Left colon (tissue), 2 donors: ENCODE results near the gene CISD1. TPM values are rescaled to one million over a fixed set of nuclear protein-coding genes. Genes with fewer than 3 reads are reported as not detected.
A peak's percentile ranks its signal among the peaks of the same experiment; 100 is the strongest.

Experiments
- ATAC-seq: fragments of 200-7000 bp; cut with Tn5 transposase; one replicate; pipeline ENCODE4 v1.9.1; 2020; ENCODE audit warnings: mild to moderate bottlenecking, moderate library complexity
- DNase-seq, 2 donors: peaks; one replicate each; pipeline ENCODE4 v3.0.0-alpha.2; 2020
- intact Hi-C, 2 donors: fragments of 100-400 bp; cut with DNase I in 1 of 2; cut with micrococcal nuclease in 1 of 2; formaldehyde crosslinking; loops; one replicate each; pipeline versions ENCODE4 v1.11.2 to v1.14.0; 2022; cut with DNase I, micrococcal nuclease
- total RNA-seq, 2 donors: library from RNA; stranded (reverse); fragmentation: NEBNext Ultra II Directional; extraction: Animal tissue kit (Norgen Biotek cat#: 25700); gene quantifications; one replicate each; pipeline ENCODE4 v1.2.1, GENCODE V29; 2021
- donor health status: DM: no; HTN: no; CAD: no.
- donor health status: DM: yes; HTN: yes; CAD: no.

Gene CISD1
- total RNA-seq, 2 donors from 2014 or later, result 46.4 to 50.2 TPM

DNA sequence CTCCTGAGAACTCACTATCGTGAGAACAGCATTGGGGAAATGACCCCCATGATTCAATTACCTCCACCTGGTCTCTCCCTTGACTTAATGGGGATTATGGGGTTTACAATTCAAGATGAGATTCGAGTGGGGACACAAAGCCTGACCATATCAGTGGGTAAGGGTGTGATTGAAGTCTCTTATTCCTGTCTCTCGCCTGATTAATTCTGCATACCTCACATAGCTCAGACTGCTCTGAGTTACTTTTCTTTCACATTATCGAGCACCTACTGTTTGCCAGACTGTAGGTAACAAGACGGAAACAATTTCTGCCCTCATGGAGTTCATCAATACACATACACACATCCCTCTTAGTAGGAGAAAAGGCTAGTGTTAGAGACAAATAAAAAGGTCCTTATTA lies 25.0 kb downstream of the CISD1 start:
- intact Hi-C loops, result loop anchor here in 1 of 2 donors (5.0 kb wide), 1 partner anchor 117 kb away; no protein-coding TSS in a partner anchor

DNA sequence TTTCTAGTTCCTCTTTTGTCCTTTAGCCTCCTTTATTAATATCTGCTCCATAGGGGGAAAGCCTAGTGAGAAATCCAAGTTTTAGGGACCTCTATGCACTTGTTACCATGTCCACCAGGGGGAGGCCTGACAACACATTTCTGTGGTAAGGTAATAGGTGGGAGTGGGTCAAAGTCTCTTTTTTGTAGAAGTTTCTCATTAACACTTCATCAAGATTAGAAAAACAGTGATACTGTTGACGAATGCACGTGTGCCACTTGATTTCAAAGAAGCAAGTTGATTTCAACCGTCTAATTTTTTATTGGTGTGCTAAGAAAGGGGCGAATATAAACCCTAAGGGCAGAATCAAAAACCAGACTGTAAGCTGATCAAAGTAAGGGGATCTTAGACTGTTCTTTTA lies 30.6 kb downstream of the CISD1 start:
- peak; percentile 42 for ATAC-seq
- intact Hi-C loops, result no loop called here

More for the DNA sequence above, 25.0 kb downstream of the CISD1 start:
- no peak for ATAC-seq
- no peak for DNase-seq

DNA sequence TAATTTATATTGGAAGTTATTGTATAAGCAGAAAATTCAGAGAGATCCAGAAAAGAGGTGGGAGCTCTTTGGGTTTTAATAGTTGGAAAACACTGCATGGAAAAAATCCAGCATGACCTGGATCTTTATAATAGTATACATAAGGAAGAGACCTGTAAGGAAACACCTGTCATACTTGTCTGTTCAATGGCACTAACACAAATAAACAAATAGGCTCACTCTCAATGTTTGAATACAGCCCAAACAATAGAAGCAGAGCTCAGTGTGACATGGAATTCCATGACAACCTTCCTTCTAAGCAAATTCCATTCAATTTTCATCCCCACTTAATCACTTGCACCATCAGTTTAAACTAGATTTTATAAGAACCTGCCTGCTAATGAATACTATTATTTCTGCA lies 31.7 kb downstream of the CISD1 start:
- no peak for DNase-seq
- ATAC-seq, result peak; percentile 14
- intact Hi-C loops, result no loop called here

More for the DNA sequence above, 30.6 kb downstream of the CISD1 start:
- DNase-seq, result peak; percentile 33 to 69

DNA sequence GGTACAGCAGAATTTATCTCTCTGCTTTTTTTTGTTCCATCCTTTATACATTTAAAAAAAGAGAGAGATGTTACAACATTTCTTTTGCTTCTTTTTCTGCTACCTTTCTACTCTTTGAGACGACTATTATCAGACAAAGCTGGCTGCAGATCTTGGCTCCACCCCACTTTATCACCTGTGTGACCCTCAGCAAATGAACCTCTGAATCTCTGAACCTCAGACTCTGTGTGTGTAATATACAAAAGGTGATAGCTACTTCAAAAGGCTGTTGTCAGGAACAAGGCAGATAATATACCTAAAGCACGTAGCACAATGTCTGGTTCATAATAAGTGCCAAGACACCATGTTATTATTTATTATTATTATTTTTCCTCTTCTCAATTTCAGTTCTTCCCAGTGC lies 33.3 kb downstream of the CISD1 start:
- peak; percentile 57 for ATAC-seq
- intact Hi-C loops, result no loop called here
- DNase-seq, result no peak

DNA sequence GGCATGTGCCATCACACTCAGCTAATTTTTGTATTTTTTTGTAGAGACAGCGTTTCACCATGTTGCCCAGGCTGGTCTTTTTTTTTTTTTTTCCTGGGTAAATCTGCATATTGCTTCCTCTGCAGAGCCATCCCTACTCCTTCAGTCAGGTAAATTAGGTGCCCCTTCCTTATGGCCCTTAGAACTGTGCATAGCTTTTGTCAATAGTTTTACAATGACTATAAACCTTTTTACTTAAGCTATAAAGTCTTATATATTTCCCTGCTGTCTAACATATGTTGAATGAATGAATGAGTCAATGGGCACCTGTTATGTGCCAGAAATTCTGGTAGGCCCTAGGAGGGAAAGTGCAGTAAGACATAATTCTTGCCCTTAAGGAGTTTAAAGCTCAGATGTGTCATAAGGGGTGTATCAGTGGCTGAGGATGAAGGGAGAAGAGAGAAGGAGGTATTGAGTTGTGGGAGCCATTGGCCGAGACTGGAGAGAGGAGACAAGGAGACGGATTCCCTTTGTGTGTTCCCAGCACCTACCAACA lies 35.2 kb downstream of the CISD1 start:
- no peak for DNase-seq
- peak; percentile 88 for ATAC-seq
- intact Hi-C loops, result no loop called here

DNA sequence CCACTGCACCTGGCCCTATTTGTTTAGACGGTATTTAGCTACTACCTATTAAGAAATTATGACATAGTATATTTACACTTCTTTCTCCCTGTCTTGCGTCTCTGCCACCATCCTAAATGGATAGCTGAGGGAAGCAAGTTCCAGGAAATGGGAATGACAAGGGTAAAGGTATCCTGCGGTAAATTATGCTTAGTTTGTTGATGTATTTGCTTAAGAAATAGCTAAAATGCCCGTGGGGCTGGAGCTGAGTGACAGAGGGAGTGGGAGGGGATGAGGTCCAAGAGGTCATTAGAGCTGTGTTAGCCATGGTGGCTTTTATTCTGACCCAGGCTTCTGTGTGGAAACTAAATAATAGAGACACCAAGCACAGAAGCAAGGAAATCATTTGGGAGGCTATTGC lies 36.9 kb downstream of the CISD1 start:
- intact Hi-C loops, result no loop called here
- ATAC-seq, result peak; percentile 19
- no peak for DNase-seq

DNA sequence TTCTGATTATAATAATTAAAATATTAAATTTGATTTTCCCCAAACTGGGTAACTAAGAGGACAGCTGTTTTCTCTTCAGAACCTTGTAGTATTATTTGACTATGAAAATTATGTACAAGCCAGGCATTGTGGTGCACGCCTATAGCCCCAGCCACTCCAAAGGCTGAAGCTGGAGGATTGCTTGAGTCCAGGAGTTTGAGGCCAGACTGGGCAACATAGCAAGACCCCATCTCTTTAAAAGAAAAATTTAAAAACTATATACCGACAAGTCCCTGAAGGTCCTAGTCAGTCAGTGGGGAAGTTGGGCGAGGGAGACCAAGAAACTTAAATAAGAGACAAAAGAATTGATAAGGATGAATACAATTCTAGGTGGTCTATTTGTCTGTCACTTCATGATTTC lies 38.7 kb downstream of the CISD1 start:
- no peak for DNase-seq
- intact Hi-C loops, result no loop called here

DNA sequence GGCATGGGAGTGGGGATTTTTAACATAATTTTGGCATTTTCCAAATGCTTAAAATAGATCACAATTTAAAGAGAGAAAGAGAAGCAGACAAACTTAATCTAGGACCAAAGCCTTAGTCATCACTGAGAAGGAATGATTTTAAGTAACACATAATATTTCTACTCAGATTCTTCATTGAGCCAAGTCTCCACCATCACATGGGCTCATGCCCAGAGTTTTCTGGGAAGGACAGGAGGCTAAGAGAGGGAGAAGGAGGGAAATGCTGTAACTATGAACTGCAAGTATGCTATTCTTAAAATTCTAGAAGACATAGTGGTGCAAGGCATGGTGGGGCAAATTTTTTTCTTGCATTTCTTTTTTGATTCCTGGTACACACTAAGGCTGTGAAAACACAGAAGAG lies 42.1 kb downstream of the CISD1 start:
- ATAC-seq (no peak), DNase-seq (no peak)
- intact Hi-C loops, result no loop called here

More for the DNA sequence above, 38.7 kb downstream of the CISD1 start:
- no peak for ATAC-seq

DNA sequence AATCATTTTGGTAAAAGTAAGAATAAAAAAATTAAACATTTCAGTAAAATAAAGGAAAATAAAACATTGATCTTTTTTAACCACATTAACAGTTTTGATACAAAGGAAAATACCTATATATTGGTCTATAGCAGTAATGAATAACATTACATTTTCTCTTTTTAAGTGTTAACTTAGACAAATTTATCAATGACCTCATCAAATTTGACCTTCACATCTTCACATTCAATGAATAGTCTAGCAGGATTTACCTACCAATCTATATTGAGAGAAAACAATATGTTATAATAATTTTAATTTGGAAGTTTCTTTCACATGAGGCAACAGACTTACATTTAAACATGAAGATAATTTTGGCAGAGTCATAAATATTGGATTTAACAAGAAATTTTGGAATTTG lies 47.9 kb downstream of the CISD1 start:
- ATAC-seq, result no peak
- intact Hi-C loops, result no loop called here
- DNase-seq, result no peak

DNA sequence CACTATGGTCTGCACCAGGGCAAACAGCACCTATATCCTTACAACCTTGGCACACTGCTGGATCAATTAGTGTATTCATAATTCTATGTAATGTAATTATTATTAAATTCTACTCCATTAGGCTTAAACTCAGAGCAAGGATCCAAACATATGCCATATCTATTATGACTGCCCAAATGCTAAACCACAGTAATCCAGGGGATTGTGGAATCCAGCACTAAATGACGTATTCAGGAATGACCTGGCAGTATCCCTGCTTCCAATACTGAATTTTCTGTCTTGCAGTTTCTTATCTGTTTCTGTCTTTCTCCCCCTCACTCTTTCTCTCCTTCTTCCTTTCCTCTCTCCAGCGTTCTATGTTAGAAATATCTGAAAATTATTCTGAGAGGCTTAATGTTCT lies 49.4 kb downstream of the CISD1 start:
- ATAC-seq (no peak), DNase-seq (no peak)
- intact Hi-C loops, result no loop called here

DNA sequence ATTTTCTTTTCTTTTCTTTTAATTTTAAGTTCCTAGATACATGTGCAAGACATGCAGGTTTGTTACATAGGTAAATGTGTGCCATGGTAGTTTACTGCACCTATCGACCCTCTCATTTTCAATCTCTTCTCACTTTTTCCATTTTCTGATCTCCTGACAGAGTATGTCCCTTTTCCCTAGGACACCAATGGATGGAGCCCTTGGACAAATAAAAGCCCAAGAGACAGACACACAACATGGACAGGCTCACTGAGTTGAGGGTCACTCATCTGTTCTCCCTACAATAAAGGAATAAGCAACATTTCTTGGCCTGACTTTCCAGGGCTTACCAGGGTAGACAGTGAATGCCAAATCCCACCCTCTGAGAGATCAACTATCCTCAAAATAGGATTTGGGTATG lies 50.6 kb downstream of the CISD1 start:
- no peak for ATAC-seq
- intact Hi-C loops, result no loop called here
- DNase-seq, result no peak

DNA sequence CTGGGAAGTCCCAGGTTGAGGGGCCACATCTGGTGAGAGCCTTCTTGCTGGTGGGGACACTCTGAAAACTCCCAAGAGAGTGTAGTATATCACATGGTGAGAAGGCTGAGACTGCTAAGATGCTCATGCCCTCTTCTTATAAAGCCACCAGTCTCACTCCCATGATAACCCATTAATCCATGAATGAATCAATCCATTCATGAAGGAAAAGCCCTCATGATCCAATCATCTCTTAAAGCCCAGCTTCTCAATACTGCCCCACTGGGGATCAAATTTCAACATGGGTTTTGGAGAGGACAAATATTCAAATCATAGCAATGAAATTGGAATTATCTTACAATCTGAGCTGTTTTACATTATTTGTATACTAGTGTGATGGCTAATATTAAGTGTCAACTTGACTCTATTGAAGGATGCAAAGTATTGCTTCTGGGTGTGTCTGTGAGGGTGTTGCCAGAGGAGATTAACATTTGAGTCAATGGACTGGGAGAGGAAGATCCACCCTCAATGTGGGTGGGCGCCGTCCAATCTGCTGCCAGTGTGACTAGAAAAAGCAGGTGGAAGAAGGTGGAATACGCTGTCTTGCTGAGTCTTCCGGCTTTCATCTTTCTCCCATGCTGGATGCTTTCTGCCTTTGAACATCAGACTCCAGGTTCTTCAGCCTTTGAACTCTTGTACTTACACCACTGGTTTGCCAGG lies 51.5 kb downstream of the CISD1 start:
- no peak for ATAC-seq
- intact Hi-C loops, result no loop called here
- DNase-seq, result no peak

DNA sequence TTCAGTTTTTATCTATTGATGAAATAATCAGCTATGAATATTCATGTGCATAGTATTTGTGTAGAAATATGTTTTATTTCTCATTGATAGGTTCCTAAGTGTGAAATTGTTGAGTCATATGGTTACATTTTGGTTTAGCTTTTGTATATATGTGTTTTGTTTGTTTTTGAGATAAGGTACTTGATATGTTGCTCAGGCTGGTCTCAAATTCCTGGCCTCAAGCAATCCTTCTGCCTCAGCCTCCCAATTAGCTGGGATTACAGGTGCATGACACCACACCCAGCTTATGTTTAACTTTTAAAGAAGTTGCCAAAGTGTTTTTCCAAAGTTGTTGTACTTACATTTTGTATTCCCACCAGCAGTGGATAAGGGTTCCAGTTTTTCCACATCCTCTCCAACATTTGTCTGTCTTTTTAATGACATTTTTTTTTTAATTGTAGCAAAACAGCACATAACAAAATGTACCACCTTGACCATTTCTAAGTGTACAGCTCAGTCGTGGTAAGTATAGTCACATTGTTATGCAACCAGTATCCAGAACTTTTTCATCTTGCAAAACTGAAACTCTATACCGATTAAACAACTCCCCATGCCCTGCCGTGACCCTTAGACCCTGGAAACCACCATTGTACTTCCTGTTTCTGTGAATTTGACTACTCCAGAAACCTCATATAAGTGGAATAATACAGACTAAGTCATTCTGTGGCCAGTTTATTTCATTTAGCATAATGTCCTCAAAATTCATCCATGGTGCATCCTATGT lies 53.3 kb downstream of the CISD1 start:
- intact Hi-C loops, result no loop called here
- DNase-seq (peak in 1 of 2 donors; percentile 55), ATAC-seq (peak; percentile 93)

DNA sequence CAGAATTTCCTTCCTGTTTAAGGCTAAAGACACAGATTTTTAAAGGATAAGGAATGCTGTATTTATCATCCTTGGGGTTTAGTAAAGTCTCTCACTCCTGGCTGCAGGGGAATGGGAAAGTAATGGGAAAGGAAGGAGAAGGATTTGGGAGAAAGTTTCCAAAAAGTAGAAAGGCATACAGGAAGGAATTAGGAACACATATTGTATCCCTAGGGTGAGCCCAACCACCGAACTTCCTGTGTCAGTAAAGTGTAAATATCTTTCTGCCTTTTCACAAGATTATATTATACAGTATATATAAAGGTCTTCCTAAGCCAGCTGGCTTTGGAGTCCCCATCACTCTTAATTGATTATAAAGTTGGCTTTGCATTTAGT lies 53.9 kb downstream of the CISD1 start:
- peak; percentile 49 for ATAC-seq
- intact Hi-C loops, result no loop called here

DNA sequence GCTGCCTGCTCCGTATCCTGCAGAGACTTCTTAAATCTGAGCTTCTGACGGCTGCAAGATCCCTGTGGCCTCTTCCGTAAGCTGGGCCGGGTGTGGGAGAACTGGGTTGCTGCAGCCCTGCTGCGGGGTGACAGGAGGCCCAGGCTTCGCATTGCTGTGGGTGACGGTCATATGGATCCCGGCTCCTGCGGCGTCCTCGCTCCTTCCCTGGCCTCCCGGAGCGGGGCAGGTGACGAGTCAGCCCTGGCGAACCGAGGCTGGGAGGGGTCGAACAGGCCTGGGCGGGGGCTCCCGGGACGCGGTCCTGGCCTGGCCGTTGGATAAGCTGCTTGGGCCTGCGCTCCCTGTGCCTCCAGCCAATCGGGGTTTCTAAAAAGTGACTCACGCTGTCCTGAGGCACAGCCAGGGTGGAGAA lies 58.0 kb downstream of the CISD1 start:
- DNase-seq (no peak), ATAC-seq (no peak)
- intact Hi-C loops, result no loop called here

More for the DNA sequence above, 53.9 kb downstream of the CISD1 start:
- DNase-seq, result no peak

DNA sequence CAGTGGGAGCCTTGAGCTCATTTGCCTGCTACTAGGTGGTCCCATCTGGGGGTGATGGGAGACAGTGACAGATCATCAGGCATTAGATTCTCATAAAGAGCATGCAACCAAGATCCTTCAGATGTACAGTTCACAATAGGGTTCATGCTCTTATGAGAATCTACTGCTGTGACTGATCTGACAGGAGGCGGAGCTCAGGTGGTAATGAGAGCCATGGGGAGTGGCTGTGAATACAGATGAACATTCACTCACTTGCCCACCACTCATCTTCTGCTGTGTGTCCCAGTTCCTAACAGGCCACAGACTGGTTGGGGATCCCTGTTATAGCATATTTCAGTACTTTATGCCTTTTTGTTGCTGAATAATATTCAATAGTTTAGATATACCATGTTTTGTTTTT lies 59.3 kb downstream of the CISD1 start:
- no peak for ATAC-seq
- no peak for DNase-seq
- intact Hi-C loops, result no loop called here

DNA sequence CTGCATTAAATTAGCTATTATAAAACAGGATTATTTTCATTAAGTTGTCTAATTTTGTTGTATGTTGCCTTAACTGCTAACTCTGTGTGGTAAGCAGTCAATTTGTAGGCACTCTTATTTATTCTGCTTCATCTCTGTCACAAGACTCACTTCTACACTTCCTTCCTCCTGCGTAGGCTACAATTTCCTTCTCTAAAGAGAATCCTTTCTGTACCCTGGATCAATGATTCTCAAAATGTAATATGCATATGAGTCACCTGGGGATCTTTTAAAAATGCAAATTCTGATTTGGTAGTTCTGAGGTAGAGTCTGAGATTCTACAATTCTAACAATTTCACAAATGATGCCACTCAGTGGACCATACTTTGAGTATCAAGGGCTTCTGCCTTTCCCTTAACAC lies 61.5 kb downstream of the CISD1 start:
- ATAC-seq (no peak), DNase-seq (no peak)
- intact Hi-C loops, result no loop called here

DNA sequence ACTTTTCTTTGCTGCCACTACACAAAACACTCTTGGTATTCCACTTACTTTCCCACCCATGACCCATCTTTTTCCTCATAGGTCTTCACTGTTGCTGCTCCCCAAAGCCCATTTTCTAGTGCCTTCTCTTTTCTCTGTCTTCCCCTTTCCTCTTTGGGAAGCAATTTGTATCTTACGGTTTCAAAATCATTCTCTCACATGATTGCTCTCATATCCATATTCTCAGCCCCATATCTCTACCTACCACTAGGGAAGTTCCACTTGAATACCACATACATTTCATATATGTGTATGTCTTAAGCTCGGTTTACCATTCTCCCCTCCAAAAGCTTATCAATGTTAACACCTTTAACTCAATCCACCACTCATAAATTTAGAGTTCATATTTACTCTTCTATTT lies 62.7 kb downstream of the CISD1 start:
- ATAC-seq (no peak), DNase-seq (no peak)
- intact Hi-C loops, result no loop called here

DNA sequence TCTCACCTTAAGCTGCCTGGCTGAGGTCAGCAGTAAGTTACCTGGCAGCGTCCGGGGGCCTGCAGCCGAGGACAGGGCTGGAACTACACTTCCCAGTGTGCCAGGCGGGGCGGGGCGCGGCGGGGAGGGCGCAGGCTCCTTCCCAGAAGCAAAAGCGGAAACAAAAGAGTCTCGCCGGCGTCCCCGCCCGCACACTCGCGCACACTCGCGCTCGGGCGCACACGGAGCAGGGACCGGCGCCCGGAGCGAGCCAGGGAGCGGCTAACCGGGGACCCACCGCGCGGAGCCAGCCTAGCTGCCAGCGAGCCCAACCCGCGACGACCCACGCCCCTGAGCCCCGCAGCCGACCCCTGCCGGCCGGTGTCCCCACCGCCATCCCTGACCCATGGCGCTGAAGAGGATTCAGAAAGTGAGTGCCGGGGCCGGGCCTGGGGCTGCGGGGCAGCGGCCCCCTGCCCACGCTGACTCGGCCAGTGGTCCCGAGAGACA lies 65.9 kb downstream of the CISD1 start, which contains the start of gene UBE2D1:
TSS of gene UBE2D1 (plus strand) at position 190 of the 489 bp plus-strand sequence. CDS start at position 386, 196 bp downstream.
- intact Hi-C loops, result no loop called here
- ATAC-seq (peak; percentile 98), DNase-seq (peak; percentile 91 to 95)
